A673 (cell line): Measurements from ENCODE around the gene GALNT13. TPM values are rescaled to one million over a fixed set of nuclear protein-coding genes. Genes with fewer than 3 reads are reported as not detected.

Source experiments
- BruUV-seq: library from RNA; stranded (reverse); fragments of 400-500 nt; replicated peaks from 2 replicates; lab custom pipeline; 2021; lab: Mats Ljungman, UMichigan
- CTCF ChIA-PET: fragments of 300-600 bp; sonication (Branson Sonifier 250); formaldehyde crosslinking; loops from one replicate; lab custom pipeline; 2022; ENCODE audit warnings: antibody characterized with exemption; lab: Charles Lee
- POLR2A ChIA-PET: fragments of 300-600 bp; sonication (Branson Sonifier 250); formaldehyde crosslinking; loops from one replicate; lab custom pipeline; 2022; ENCODE audit warnings: antibody characterized with exemption; ENCODE audit not compliant: low non-redundant PET; lab: Charles Lee
- DNase-seq: peaks from one replicate; pipeline ENCODE4 v3.0.0-alpha.2; 2015; ENCODE audit warnings: low spot score
- H3K27ac ChIP-seq: fragments of 200-600 bp; sonication (generic); 2 replicates; pipeline ENCODE4 v1.5.1; 2016; ENCODE audit warnings: mixed run types, low read depth, mild to moderate bottlenecking, mixed read lengths, antibody characterized with exemption, low read length; ENCODE audit not compliant: poor library complexity, severe bottlenecking
- H3K27me3 ChIP-seq: fragments of 200-600 bp; sonication (generic); replicated peaks from 2 replicates; pipeline ENCODE4 v1.6.1; 2017; ENCODE audit warnings: mixed run types, low read depth, mild to moderate bottlenecking, mixed read lengths, antibody characterized with exemption, low read length; ENCODE audit not compliant: insufficient read depth, poor library complexity
- H3K36me3 ChIP-seq: fragments of 200-600 bp; sonication (generic); 2 replicates; pipeline ENCODE4 v1.6.1; 2016; ENCODE audit warnings: mixed run types, mild to moderate bottlenecking, mixed read lengths, antibody characterized with exemption, low read length; ENCODE audit not compliant: insufficient read depth, poor library complexity, severe bottlenecking
- H3K4me1 ChIP-seq: fragments of 200-600 bp; sonication (generic); 2 replicates; pipeline ENCODE4 v1.6.1; 2017; ENCODE audit warnings: mixed run types, mild to moderate bottlenecking, mixed read lengths, antibody characterized with exemption, low read length; ENCODE audit not compliant: insufficient read depth, poor library complexity, severe bottlenecking
- H3K4me3 ChIP-seq: fragments of 200-600 bp; sonication (generic); 2 replicates; pipeline ENCODE4 v1.5.1; 2016; ENCODE audit warnings: low read depth, mixed run types, mild to moderate bottlenecking, mixed read lengths, low read length; ENCODE audit not compliant: poor library complexity, severe bottlenecking
- H3K9me3 ChIP-seq: fragments of 200-600 bp; sonication (generic); 2 replicates; pipeline ENCODE4 v1.6.1; 2016; ENCODE audit warnings: mixed run types, low read depth, mild to moderate bottlenecking, mixed read lengths, antibody characterized with exemption, low read length; ENCODE audit not compliant: poor library complexity, severe bottlenecking
- EZH2 ChIP-seq: fragments of 200-600 bp; sonication (generic); IDR thresholded peaks from 2 replicates; pipeline ENCODE4 v1.6.1; 2017; ENCODE audit warnings: borderline replicate concordance, low read depth, mild to moderate bottlenecking, mixed read lengths, antibody characterized with exemption, low read length; ENCODE audit not compliant: poor library complexity, severe bottlenecking
- intact Hi-C: fragments of 100-400 bp; cut with micrococcal nuclease; formaldehyde crosslinking; loops from one replicate; pipeline ENCODE4 v1.10.0; 2022; ENCODE audit not compliant: unreplicated experiment
- total RNA-seq: library from RNA; stranded (reverse); gene quantifications from 2 replicates; pipeline ENCODE4 v1.2.3, GENCODE V29; 2021
- TF ChIP-seq, protein P1 (sequence below): fragments of 300-800, 200-600 bp; sonication (generic); conservative IDR thresholded peaks from 2 replicates; pipeline ENCODE4 v1.5.1; 2017; ENCODE audit warnings: low read depth, mild to moderate bottlenecking, antibody characterized with exemption, low read length, moderate library complexity, mixed read lengths

GALNT13 gene
- total RNA-seq, 1 experiment from 2014 or later, result not detected

GRCh38 chr2:154394600-154394999 is 522.9 kb downstream of the GALNT13 start:
- Histone ChIP-seq H3K27me3 (no peaks in the 10 kb centered on the region), H3K4me1 (no peaks in the 10 kb centered on the region), H3K36me3 (no peaks in the 10 kb centered on the region), H3K9me3 (no peaks in the 10 kb centered on the region), H3K4me3 (no peak overlapping the region), H3K27ac (no peak overlapping the region)
- TF ChIP-seq, protein P1, sequence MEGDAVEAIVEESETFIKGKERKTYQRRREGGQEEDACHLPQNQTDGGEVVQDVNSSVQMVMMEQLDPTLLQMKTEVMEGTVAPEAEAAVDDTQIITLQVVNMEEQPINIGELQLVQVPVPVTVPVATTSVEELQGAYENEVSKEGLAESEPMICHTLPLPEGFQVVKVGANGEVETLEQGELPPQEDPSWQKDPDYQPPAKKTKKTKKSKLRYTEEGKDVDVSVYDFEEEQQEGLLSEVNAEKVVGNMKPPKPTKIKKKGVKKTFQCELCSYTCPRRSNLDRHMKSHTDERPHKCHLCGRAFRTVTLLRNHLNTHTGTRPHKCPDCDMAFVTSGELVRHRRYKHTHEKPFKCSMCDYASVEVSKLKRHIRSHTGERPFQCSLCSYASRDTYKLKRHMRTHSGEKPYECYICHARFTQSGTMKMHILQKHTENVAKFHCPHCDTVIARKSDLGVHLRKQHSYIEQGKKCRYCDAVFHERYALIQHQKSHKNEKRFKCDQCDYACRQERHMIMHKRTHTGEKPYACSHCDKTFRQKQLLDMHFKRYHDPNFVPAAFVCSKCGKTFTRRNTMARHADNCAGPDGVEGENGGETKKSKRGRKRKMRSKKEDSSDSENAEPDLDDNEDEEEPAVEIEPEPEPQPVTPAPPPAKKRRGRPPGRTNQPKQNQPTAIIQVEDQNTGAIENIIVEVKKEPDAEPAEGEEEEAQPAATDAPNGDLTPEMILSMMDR, result no peak
- TF ChIP-seq EZH2, result no peak
- BruUV-seq, result no TSS peak
- DNase-seq, result no peak
- ChIA-PET CTCF (no interaction called here), POLR2A (no interaction called here)
- intact Hi-C loops, result no loop called here

- H3K4me3 ChIP-seq, result no peak overlapping the region
- H3K9me3 ChIP-seq, result no peaks in the 10 kb centered on the region
- intact Hi-C loops, result loop anchor here (5.0 kb wide), 1 partner anchor 822 kb away; no protein-coding TSS in a partner anchor
- no peak for DNase-seq
- H3K27me3 ChIP-seq, result no peaks in the 10 kb centered on the region
- CTCF ChIA-PET, result interaction anchor here (1.0 kb wide), 1 partner anchor 865 kb away, joined by 4 read pairs; no protein-coding TSS in a partner anchor
- H3K36me3 ChIP-seq, result no peaks in the 10 kb centered on the region
- TF ChIP-seq, protein P1, result no peak
- no peak for TF ChIP-seq EZH2
- POLR2A ChIA-PET, result no interaction called here
- no peaks in the 10 kb centered on the region for H3K4me1 ChIP-seq
- no TSS peak for BruUV-seq
- H3K27ac ChIP-seq, result no peak overlapping the region
These were observed 529.0 kb downstream of the GALNT13 start for GRCh38 chr2:154400563-154401290.

- Histone ChIP-seq H3K27me3 (no peaks in the 10 kb centered on the region), H3K4me3 (no peak overlapping the region), H3K4me1 (no peaks in the 10 kb centered on the region), H3K36me3 (no peaks in the 10 kb centered on the region), H3K27ac (no peak overlapping the region), H3K9me3 (no peaks in the 10 kb centered on the region)
- BruUV-seq, result no TSS peak
- TF ChIP-seq, protein P1, result peak; percentile 67
- no peak for TF ChIP-seq EZH2
- ChIA-PET CTCF (no interaction called here), POLR2A (no interaction called here)
- DNase-seq, result peak; percentile 74
- intact Hi-C loops, result loop anchor here (1.0 to 5.0 kb wide), 2 partner anchors 820 to 908 kb away; no protein-coding TSS in a partner anchor
These were observed 530.5 kb downstream of the GALNT13 start for GRCh38 chr2:154402213-154402612.
